HepG2 (cell line): ENCODE measurements around the gene CMTM8. TPM values are rescaled to one million over a fixed set of nuclear protein-coding genes. Genes with fewer than 3 reads are reported as not detected.

Experiments used
- ATAC-seq: fragments of 200-7000 bp; cut with Tn5 transposase; 3 replicates; pipeline ENCODE4 v1.9.1; 2020; ENCODE audit warnings: mild to moderate bottlenecking, moderate library complexity
- BruUV-seq: library from RNA; stranded (reverse); fragments of 400-500 nt; replicated peaks from 2 replicates; lab custom pipeline; 2021; lab: Mats Ljungman, UMichigan
- CTCF ChIA-PET: fragments of 300-600 bp; formaldehyde crosslinking; extraction: SDS; loops from one replicate; lab custom pipeline; 2021; ENCODE audit warnings: low total read pairs, inconsistent platforms, low intra/inter-chr PET ratio; lab: Yijun Ruan, JAX
- POLR2A ChIA-PET: fragments of 350-600 bp; sonication (Branson Sonifier 250); formaldehyde crosslinking; loops from one replicate; lab custom pipeline; 2020; ENCODE audit warnings: antibody characterized with exemption, inconsistent platforms; lab: Yijun Ruan, JAX
- DNase-seq: peaks from one replicate; pipeline ENCODE4 v3.0.0-alpha.2; 2015; ENCODE audit warnings: low spot score
- FAIRE-seq: peaks from 3 replicates; lab custom pipeline; 2011; peaks lifted over from hg19 to GRCh38; lab: Jason Lieb, UNC
- H2AFZ ChIP-seq: one replicate; pipeline ENCODE4 v1.6.1; 2011; ENCODE audit warnings: low read length, inconsistent platforms
- H3K27ac ChIP-seq: fragments of 300-600 bp; 3 replicates; pipeline ENCODE4 v1.8.0; 2011; ENCODE audit warnings: mixed run types, mild to moderate bottlenecking, mixed read lengths, low read length, inconsistent platforms; ENCODE audit not compliant: insufficient read depth; ENCODE audit errors: extremely low read length
- H3K27me3 ChIP-seq, 2 experiments: fragments of 200-600 bp in 1 of 2; 2 replicates in 1 of 2; 3 replicates in 1 of 2; pipeline versions ENCODE4 v1.6.0 to v1.8.0; 2011; ENCODE audit warnings: low read length in 2 of 2, mild to moderate bottlenecking in 2 of 2, moderate library complexity in 2 of 2, inconsistent platforms in 1 of 2; ENCODE audit not compliant: insufficient read depth in 2 of 2, control insufficient read depth in 1 of 2
- H3K36me3 ChIP-seq, 2 experiments: fragments of 200-600 bp in 1 of 2; replicated peaks in 1 of 2; 2 replicates in 1 of 2; 3 replicates in 1 of 2; pipeline versions ENCODE4 v1.5.1 to v1.8.0; 2011; ENCODE audit warnings: low read length in 2 of 2, inconsistent platforms in 1 of 2; ENCODE audit not compliant: insufficient read depth in 2 of 2, control insufficient read depth in 1 of 2
- H3K4me1 ChIP-seq: 2 replicates; pipeline ENCODE4 v1.5.1; 2012; ENCODE audit warnings: low read length, inconsistent platforms; ENCODE audit not compliant: insufficient read depth
- H3K4me2 ChIP-seq: 2 replicates; pipeline ENCODE4 v1.6.0; 2011; ENCODE audit warnings: low read depth, low read length, inconsistent platforms
- H3K4me3 ChIP-seq, 3 experiments: fragments of 200-600 bp in 1 of 3; sonication (generic), shearing (Covaris generic) in 1 of 3; replicated peaks in 1 of 3; 2 replicates each; pipeline ENCODE4 v1.5.1; 2011 to 2016; ENCODE audit warnings: low read length in 3 of 3, inconsistent platforms in 2 of 3, low read depth in 2 of 3, mild to moderate bottlenecking in 2 of 3, control low read depth in 1 of 3, mixed read lengths in 1 of 3; ENCODE audit not compliant: insufficient read depth in 1 of 3
- H3K79me2 ChIP-seq: one replicate; pipeline ENCODE4 v1.6.1; 2011; ENCODE audit warnings: low read length, inconsistent platforms; ENCODE audit not compliant: insufficient read depth
- H3K9ac ChIP-seq: 2 replicates; pipeline ENCODE4 v1.6.0; 2011; ENCODE audit warnings: mild to moderate bottlenecking, low read depth, low read length, inconsistent platforms; ENCODE audit not compliant: insufficient read depth
- H3K9me3 ChIP-seq: 2 replicates; pipeline ENCODE4 v1.5.1; 2012; ENCODE audit warnings: mild to moderate bottlenecking, low read length
- H4K20me1 ChIP-seq: 2 replicates; pipeline ENCODE4 v1.6.0; 2011; ENCODE audit warnings: inconsistent platforms, mild to moderate bottlenecking, low read length, moderate library complexity; ENCODE audit not compliant: insufficient read depth
- NCOA5 ChIP-seq: sonication (generic); formaldehyde crosslinking; IDR thresholded peaks from 2 replicates; pipeline ENCODE4 v1.4.0; 2020; ENCODE audit warnings: missing genetic modification reagents
- NFIB ChIP-seq: sonication (generic); formaldehyde crosslinking; IDR thresholded peaks from 2 replicates; pipeline ENCODE4 v1.9.0; 2021; ENCODE audit warnings: missing genetic modification reagents, mild to moderate bottlenecking, borderline replicate concordance
- RBAK ChIP-seq: sonication (generic); formaldehyde crosslinking; IDR thresholded peaks from 2 replicates; pipeline ENCODE4 v1.5.1; 2020; ENCODE audit warnings: mild to moderate bottlenecking, missing genetic modification reagents
- RCOR2 ChIP-seq: IDR thresholded peaks from 2 replicates; pipeline ENCODE4 v1.6.1; 2016; ENCODE audit warnings: missing biosample characterization, missing genetic modification reagents
- SRY ChIP-seq: sonication (generic); formaldehyde crosslinking; IDR thresholded peaks from 2 replicates; pipeline ENCODE4 v1.8.0; 2022; ENCODE audit warnings: mild to moderate bottlenecking, missing genetic modification reagents
- TGIF2 ChIP-seq: IDR thresholded peaks from 2 replicates; pipeline ENCODE4 v1.6.1; 2016; ENCODE audit warnings: control low read depth, missing compliant biosample characterization
- ZNF350 ChIP-seq: sonication (generic); formaldehyde crosslinking; IDR thresholded peaks from 2 replicates; pipeline ENCODE4 v1.4.0; 2020; ENCODE audit warnings: mild to moderate bottlenecking, low read depth, missing genetic modification reagents, borderline replicate concordance
- ZNF619 ChIP-seq: sonication (generic); formaldehyde crosslinking; IDR thresholded peaks from 2 replicates; pipeline ENCODE4 v1.4.0; 2020; ENCODE audit warnings: mild to moderate bottlenecking, missing genetic modification reagents
- ZNF839 ChIP-seq: sonication (generic); formaldehyde crosslinking; IDR thresholded peaks from 2 replicates; pipeline ENCODE4 v1.4.0; 2020; ENCODE audit warnings: missing genetic modification reagents, mild to moderate bottlenecking, borderline replicate concordance
- WGBS: methylation state at CpG from one replicate; pipeline ENCODE4 v1.1.6; 2017; ENCODE audit warnings: low lambda C conversion rate; 5-methylcytosine and 5-hydroxymethylcytosine counted together
- in situ Hi-C: cut with HindIII; loops from 2 replicates; pipeline ENCODE4 v1.10.0; 2017; ENCODE audit warnings: low pct_unique_long_range_greater_than_20kb; ENCODE audit not compliant: extremely low pct_ligation_motif_present
- intact Hi-C: fragments of 100-400 bp; cut with micrococcal nuclease; formaldehyde crosslinking; loops from one replicate; pipeline ENCODE4 v1.10.0; 2022; ENCODE audit not compliant: unreplicated experiment
- polyA plus RNA-seq, 8 experiments: library from polyadenylated mRNA; depleted of rRNA in 3 of 8; stranded (reverse) in 7 of 8; unstranded in 1 of 8; fragments of >200 nt; fragmentation: Illumina TruSeq in 4 of 8; extraction: Trizol in 4 of 8; gene quantifications; 2 replicates each; pipeline versions ENCODE4 v1.2.1 to v1.2.3, GENCODE V29; 2011 to 2016; ENCODE audit warnings: low read depth in 4 of 8, missing spikeins in 1 of 8, mixed read lengths in 1 of 8; ENCODE audit not compliant: insufficient read depth in 1 of 8
- total RNA-seq, 5 experiments: library from RNA; depleted of rRNA; stranded (reverse); fragments of >200 nt; fragmentation: Illumina TruSeq; extraction: Trizol; gene quantifications; 2 replicates each; pipeline ENCODE4 v1.2.3, GENCODE V29; 2016; ENCODE audit warnings: low read depth in 1 of 5
- TF ChIP-seq, protein P1 (sequence below): sonication (generic); formaldehyde crosslinking; IDR thresholded peaks from 2 replicates; pipeline ENCODE4 v1.5.0; 2020; ENCODE audit warnings: mild to moderate bottlenecking, missing genetic modification reagents, borderline replicate concordance
- TF ChIP-seq, protein P2 (sequence below): sonication (generic); formaldehyde crosslinking; conservative IDR thresholded peaks from 2 replicates; pipeline ENCODE4 v1.4.0; 2020; ENCODE audit warnings: missing genetic modification reagents
- TF ChIP-seq, protein P3 (sequence below): sonication (generic); formaldehyde crosslinking; IDR thresholded peaks from 2 replicates; pipeline ENCODE4 v1.5.0; 2020; ENCODE audit warnings: mild to moderate bottlenecking, missing genetic modification reagents

The CMTM8 gene
- total and polyA plus RNA-seq, 2 of the 13 experiments (the other 11 are each of a cell fraction or from before 2014, with no cell fraction given): 8.9 to 15.8 TPM

GRCh38 chr3:32305361-32305876 lies 66.9 kb downstream of the CMTM8 start:
- Histone ChIP-seq H3K4me3 (no peak overlapping the region), H3K36me3 (no peaks in the 10 kb centered on the region), H3K4me1 (peaks cover 35% of the 10 kb centered on the region), H3K27me3 (no peaks in the 10 kb centered on the region), H3K9ac (no peak overlapping the region), H2AFZ (no peak overlapping the region), H3K27ac (no peak overlapping the region), H3K4me2 (no peak overlapping the region), H3K9me3 (no peaks in the 10 kb centered on the region), H4K20me1 (0 out of 2 replicates have a peak, but pooled peaks cover 5% of the 10 kb centered on the region), H3K79me2 (peaks cover 9% of the 10 kb centered on the region)
- CTCF ChIA-PET: no interaction called here
- in situ Hi-C loops (no loop called here), intact Hi-C loops (no loop called here)
- ATAC-seq (no peak), DNase-seq (no peak), FAIRE-seq (no peak)
- no TSS peak for BruUV-seq
- WGBS: 88% methylated on average over 2 of the region's 2 CpGs
- POLR2A ChIA-PET: no interaction called here
- TF ChIP-seq RCOR2 (CRISPR knock-in tag): no peak
- no peak for TF ChIP-seq SRY
- TF ChIP-seq, protein P1, sequence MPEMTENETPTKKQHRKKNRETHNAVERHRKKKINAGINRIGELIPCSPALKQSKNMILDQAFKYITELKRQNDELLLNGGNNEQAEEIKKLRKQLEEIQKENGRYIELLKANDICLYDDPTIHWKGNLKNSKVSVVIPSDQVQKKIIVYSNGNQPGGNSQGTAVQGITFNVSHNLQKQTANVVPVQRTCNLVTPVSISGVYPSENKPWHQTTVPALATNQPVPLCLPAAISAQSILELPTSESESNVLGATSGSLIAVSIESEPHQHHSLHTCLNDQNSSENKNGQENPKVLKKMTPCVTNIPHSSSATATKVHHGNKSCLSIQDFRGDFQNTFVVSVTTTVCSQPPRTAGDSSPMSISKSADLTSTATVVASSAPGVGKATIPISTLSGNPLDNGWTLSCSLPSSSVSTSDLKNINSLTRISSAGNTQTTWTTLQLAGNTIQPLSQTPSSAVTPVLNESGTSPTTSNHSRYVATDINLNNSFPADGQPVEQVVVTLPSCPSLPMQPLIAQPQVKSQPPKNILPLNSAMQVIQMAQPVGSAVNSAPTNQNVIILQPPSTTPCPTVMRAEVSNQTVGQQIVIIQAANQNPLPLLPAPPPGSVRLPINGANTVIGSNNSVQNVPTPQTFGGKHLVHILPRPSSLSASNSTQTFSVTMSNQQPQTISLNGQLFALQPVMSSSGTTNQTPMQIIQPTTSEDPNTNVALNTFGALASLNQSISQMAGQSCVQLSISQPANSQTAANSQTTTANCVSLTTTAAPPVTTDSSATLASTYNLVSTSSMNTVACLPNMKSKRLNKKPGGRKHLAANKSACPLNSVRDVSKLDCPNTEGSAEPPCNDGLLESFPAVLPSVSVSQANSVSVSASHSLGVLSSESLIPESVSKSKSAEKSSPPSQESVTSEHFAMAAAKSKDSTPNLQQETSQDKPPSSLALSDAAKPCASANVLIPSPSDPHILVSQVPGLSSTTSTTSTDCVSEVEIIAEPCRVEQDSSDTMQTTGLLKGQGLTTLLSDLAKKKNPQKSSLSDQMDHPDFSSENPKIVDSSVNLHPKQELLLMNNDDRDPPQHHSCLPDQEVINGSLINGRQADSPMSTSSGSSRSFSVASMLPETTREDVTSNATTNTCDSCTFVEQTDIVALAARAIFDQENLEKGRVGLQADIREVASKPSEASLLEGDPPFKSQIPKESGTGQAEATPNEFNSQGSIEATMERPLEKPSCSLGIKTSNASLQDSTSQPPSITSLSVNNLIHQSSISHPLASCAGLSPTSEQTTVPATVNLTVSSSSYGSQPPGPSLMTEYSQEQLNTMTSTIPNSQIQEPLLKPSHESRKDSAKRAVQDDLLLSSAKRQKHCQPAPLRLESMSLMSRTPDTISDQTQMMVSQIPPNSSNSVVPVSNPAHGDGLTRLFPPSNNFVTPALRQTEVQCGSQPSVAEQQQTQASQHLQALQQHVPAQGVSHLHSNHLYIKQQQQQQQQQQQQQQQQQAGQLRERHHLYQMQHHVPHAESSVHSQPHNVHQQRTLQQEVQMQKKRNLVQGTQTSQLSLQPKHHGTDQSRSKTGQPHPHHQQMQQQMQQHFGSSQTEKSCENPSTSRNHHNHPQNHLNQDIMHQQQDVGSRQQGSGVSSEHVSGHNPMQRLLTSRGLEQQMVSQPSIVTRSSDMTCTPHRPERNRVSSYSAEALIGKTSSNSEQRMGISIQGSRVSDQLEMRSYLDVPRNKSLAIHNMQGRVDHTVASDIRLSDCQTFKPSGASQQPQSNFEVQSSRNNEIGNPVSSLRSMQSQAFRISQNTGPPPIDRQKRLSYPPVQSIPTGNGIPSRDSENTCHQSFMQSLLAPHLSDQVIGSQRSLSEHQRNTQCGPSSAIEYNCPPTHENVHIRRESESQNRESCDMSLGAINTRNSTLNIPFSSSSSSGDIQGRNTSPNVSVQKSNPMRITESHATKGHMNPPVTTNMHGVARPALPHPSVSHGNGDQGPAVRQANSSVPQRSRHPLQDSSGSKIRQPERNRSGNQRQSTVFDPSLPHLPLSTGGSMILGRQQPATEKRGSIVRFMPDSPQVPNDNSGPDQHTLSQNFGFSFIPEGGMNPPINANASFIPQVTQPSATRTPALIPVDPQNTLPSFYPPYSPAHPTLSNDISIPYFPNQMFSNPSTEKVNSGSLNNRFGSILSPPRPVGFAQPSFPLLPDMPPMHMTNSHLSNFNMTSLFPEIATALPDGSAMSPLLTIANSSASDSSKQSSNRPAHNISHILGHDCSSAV (CRISPR knock-in tag): no peak
- TF ChIP-seq ZNF619 (CRISPR knock-in tag): no peak
- TF ChIP-seq NCOA5 (CRISPR knock-in tag): no peak
- TF ChIP-seq ZNF839 (CRISPR knock-in tag): no peak
- TF ChIP-seq ZNF350: no peak
- TF ChIP-seq, protein P2, sequence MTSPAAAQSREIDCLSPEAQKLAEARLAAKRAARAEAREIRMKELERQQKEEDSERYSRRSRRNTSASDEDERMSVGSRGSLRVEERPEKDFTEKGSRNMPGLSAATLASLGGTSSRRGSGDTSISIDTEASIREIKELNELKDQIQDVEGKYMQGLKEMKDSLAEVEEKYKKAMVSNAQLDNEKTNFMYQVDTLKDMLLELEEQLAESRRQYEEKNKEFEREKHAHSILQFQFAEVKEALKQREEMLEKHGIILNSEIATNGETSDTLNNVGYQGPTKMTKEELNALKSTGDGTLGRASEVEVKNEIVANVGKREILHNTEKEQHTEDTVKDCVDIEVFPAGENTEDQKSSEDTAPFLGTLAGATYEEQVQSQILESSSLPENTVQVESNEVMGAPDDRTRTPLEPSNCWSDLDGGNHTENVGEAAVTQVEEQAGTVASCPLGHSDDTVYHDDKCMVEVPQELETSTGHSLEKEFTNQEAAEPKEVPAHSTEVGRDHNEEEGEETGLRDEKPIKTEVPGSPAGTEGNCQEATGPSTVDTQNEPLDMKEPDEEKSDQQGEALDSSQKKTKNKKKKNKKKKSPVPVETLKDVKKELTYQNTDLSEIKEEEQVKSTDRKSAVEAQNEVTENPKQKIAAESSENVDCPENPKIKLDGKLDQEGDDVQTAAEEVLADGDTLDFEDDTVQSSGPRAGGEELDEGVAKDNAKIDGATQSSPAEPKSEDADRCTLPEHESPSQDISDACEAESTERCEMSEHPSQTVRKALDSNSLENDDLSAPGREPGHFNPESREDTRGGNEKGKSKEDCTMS (CRISPR knock-in tag): no peak
- TF ChIP-seq, protein P3, sequence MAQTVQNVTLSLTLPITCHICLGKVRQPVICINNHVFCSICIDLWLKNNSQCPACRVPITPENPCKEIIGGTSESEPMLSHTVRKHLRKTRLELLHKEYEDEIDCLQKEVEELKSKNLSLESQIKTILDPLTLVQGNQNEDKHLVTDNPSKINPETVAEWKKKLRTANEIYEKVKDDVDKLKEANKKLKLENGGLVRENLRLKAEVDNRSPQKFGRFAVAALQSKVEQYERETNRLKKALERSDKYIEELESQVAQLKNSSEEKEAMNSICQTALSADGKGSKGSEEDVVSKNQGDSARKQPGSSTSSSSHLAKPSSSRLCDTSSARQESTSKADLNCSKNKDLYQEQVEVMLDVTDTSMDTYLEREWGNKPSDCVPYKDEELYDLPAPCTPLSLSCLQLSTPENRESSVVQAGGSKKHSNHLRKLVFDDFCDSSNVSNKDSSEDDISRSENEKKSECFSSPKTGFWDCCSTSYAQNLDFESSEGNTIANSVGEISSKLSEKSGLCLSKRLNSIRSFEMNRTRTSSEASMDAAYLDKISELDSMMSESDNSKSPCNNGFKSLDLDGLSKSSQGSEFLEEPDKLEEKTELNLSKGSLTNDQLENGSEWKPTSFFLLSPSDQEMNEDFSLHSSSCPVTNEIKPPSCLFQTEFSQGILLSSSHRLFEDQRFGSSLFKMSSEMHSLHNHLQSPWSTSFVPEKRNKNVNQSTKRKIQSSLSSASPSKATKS (CRISPR knock-in tag): no peak
- TF ChIP-seq NFIB (CRISPR knock-in tag): no peak
- no peak for TF ChIP-seq RBAK (CRISPR knock-in tag)
- no peak for TF ChIP-seq TGIF2
